Measurements from ENCODE around the gene GFRA1.

GRCh38 chr10:116110736-116111135, 162.3 kb downstream of the GFRA1 start:
- no peak for TF ChIP-seq CTCF (IDR thresholded peaks at IDR 0.05; ENCODE audit: extremely low read depth in 1 of 2, insufficient read depth in 1 of 2, low read depth in 1 of 2, low read length in 2 of 2)
- no peak for TF ChIP-seq EZH2 (IDR thresholded peaks at IDR 0.05; ENCODE audit: borderline replicate concordance, low read depth, low read length, severe bottlenecking)
- no peak for TF ChIP-seq GATA2 (IDR thresholded peaks at IDR 0.05; ENCODE audit: insufficient read depth, insufficient read length, low read depth, low read length)
- TF ChIP-seq POLR2A (IDR thresholded peaks at IDR 0.05; ENCODE audit: low read depth, low read length), result no peak
- no peak for TF ChIP-seq POLR2AphosphoS5 (IDR thresholded peaks at IDR 0.05; ENCODE audit: insufficient read depth, low read depth, low read length)
